Kidney epithelial cell (primary cell): Measurements from ENCODE around the gene MPRIP. TPM values are rescaled to one million over a fixed set of nuclear protein-coding genes. Genes with fewer than 3 reads are reported as not detected.

Experiments used
- DNase-seq: peaks from one replicate; pipeline ENCODE4 v3.0.0-alpha.2; 2010; ENCODE audit warnings: low read depth
- H3K27me3 ChIP-seq: 2 replicates; pipeline ENCODE4 v1.6.0; 2011; ENCODE audit warnings: low read length; ENCODE audit not compliant: control insufficient read depth, insufficient read depth
- H3K36me3 ChIP-seq: 2 replicates; pipeline ENCODE4 v1.5.1; 2011; ENCODE audit warnings: low read length; ENCODE audit not compliant: control insufficient read depth, insufficient read depth
- H3K4me3 ChIP-seq: 2 replicates; pipeline ENCODE4 v1.5.1; 2011; ENCODE audit warnings: low read depth, mild to moderate bottlenecking, control low read depth, low read length
- CTCF ChIP-seq: IDR thresholded peaks from 2 replicates; pipeline ENCODE4 v1.5.1; 2011; ENCODE audit warnings: mild to moderate bottlenecking, moderate library complexity, low read length, control low read depth, inconsistent platforms; ENCODE audit not compliant: insufficient read depth, poor library complexity, severe bottlenecking
- total RNA-seq: library from RNA; depleted of rRNA; stranded (reverse); fragments of >200 nt; gene quantifications from 2 replicates; pipeline ENCODE4 v1.2.3, GENCODE V29; 2015

MPRIP gene
- total RNA-seq, 1 donor from 2014 or later, result 99.6 TPM

GRCh38 chr17:17073581-17074403 lies 31.5 kb downstream of the MPRIP start:
- Histone ChIP-seq H3K4me3 (no peak overlapping the region), H3K36me3 (no peaks in the 10 kb centered on the region), H3K27me3 (no peaks in the 10 kb centered on the region)
- TF ChIP-seq CTCF, result no peak
- no peak for DNase-seq

GRCh38 chr17:17075125-17075781 lies 33.0 kb downstream of the MPRIP start:
- DNase-seq, result no peak
- Histone ChIP-seq H3K4me3 (no peak overlapping the region), H3K36me3 (no peaks in the 10 kb centered on the region), H3K27me3 (no peaks in the 10 kb centered on the region)
- no peak for TF ChIP-seq CTCF

- no peak for DNase-seq
- Histone ChIP-seq H3K27me3 (no peaks in the 10 kb centered on the region), H3K36me3 (no peaks in the 10 kb centered on the region), H3K4me3 (no peak overlapping the region)
- TF ChIP-seq CTCF, result no peak
Measured at GRCh38 chr17:17076066-17076465, 33.8 kb downstream of the MPRIP start.

- Histone ChIP-seq H3K36me3 (no peaks in the 10 kb centered on the region), H3K4me3 (no peak overlapping the region), H3K27me3 (no peaks in the 10 kb centered on the region)
- no peak for TF ChIP-seq CTCF
- no peak for DNase-seq
Measured at GRCh38 chr17:17077101-17077500, 34.8 kb downstream of the MPRIP start.

- Histone ChIP-seq H3K27me3 (no peaks in the 10 kb centered on the region), H3K36me3 (no peaks in the 10 kb centered on the region), H3K4me3 (no peak overlapping the region)
- DNase-seq, result no peak
- no peak for TF ChIP-seq CTCF
Measured at GRCh38 chr17:17077861-17078732, 35.8 kb downstream of the MPRIP start.
